Gastroesophageal sphincter (tissue), 3 donors: ENCODE results near the gene DTNBP1.

ENCODE experiments used
- CTCF ChIP-seq, 4 experiments: fragments of 200-600 bp in 2 of 4; fragments of 450-650 bp in 2 of 4; sonication (generic) in 1 of 4; IDR thresholded peaks; one replicate each; pipeline ENCODE4 v1.5.1; 2017 to 2019; ENCODE audit warnings: antibody characterized with exemption in 4 of 4, mild to moderate bottlenecking in 2 of 4, moderate library complexity in 2 of 4
- POLR2A ChIP-seq, 2 donors: fragments of 450-650 bp; IDR thresholded peaks; one replicate each; pipeline ENCODE4 v1.6.1; 2017; ENCODE audit warnings: antibody characterized with exemption in 2 of 2, mild to moderate bottlenecking in 2 of 2, moderate library complexity in 1 of 2

DNA sequence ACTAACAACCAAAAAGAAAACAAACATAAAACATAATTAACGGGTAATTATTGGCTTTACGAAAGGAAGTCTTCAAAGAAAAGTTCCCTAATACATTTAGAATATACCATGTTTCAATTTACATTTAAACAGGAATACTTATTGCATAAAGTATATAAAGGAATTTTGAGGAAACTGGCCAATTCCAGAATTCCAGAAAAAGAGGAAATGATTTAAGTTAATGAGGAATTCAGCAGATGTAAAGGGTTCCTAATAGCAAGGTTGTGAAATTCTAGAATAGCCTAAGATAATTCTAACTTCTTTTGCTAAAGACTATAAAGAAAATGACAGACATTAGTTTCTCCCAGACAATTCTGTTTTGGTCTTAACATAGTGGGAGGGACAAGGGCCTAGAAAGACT, 35.0 kb downstream of the DTNBP1 start:
- TF ChIP-seq CTCF (IDR thresholded peaks at IDR 0.05) (no peak), POLR2A (IDR thresholded peaks at IDR 0.05) (no peak)
